Measurements from ENCODE around the gene PCF11. TPM values are rescaled to one million over a fixed set of nuclear protein-coding genes. Genes with fewer than 3 reads are reported as not detected.
"Not testable (repeated sequence)": the region's sequence is repeated elsewhere in the genome, so short reads cannot be mapped to it uniquely, and the experiment has no call there.

Gene PCF11
- total RNA-seq, 1 donor from 2014 or later, result 65.1 TPM

GRCh38 chr11:83124636-83125424 is 32.1 kb upstream of the PCF11 start:
- H3K9me3 Mint-ChIP-seq, result no peaks in the 10 kb centered on the region

GRCh38 chr11:83125577-83125976 is 31.4 kb upstream of the PCF11 start:
- H3K27me3 Mint-ChIP-seq, result no peaks in the 10 kb centered on the region
- no peak for TF ChIP-seq CTCF (conservative IDR thresholded peaks at IDR 0.05)
- no peak for DNase-seq (ENCODE audit: extremely low spot score, unreplicated experiment)

More at GRCh38 chr11:83124636-83125424, 32.1 kb upstream of the PCF11 start:
- no peak overlapping the region for H3K4me3 Mint-ChIP-seq
- no peak for TF ChIP-seq CTCF (conservative IDR thresholded peaks at IDR 0.05)
- H3K36me3 Mint-ChIP-seq, result no peaks in the 10 kb centered on the region
- H3K27me3 Mint-ChIP-seq, result no peaks in the 10 kb centered on the region
- no peak for DNase-seq (ENCODE audit: extremely low spot score, unreplicated experiment)
- H3K4me1 Mint-ChIP-seq (ENCODE audit: unreplicated experiment), result no peaks in the 10 kb centered on the region
- no peak overlapping the region for H3K27ac Mint-ChIP-seq

GRCh38 chr11:83127310-83127637 is 29.7 kb upstream of the PCF11 start:
- Mint-ChIP-seq H3K27ac (no peak overlapping the region), H3K4me1 (ENCODE audit: unreplicated experiment) (no peaks in the 10 kb centered on the region), H3K9me3 (no peaks in the 10 kb centered on the region)

More at GRCh38 chr11:83125577-83125976, 31.4 kb upstream of the PCF11 start:
- Mint-ChIP-seq H3K4me3 (no peak overlapping the region), H3K36me3 (no peaks in the 10 kb centered on the region), H3K9me3 (no peaks in the 10 kb centered on the region), H3K4me1 (ENCODE audit: unreplicated experiment) (no peaks in the 10 kb centered on the region), H3K27ac (no peak overlapping the region)

GRCh38 chr11:83132191-83132590 is 24.7 kb upstream of the PCF11 start:
- no peak overlapping the region for H3K27ac Mint-ChIP-seq
- no peak for TF ChIP-seq CTCF (conservative IDR thresholded peaks at IDR 0.05)
- DNase-seq (ENCODE audit: extremely low spot score, unreplicated experiment), result no peak
- H3K9me3 Mint-ChIP-seq, result no peaks in the 10 kb centered on the region
- no peaks in the 10 kb centered on the region for H3K27me3 Mint-ChIP-seq
- H3K4me3 Mint-ChIP-seq, result no peak overlapping the region
- H3K36me3 Mint-ChIP-seq, result no peaks in the 10 kb centered on the region
- H3K4me1 Mint-ChIP-seq (ENCODE audit: unreplicated experiment), result no peaks in the 10 kb centered on the region

More at GRCh38 chr11:83127310-83127637, 29.7 kb upstream of the PCF11 start:
- H3K4me3 Mint-ChIP-seq, result no peak overlapping the region
- no peaks in the 10 kb centered on the region for H3K27me3 Mint-ChIP-seq
- no peak for TF ChIP-seq CTCF (conservative IDR thresholded peaks at IDR 0.05)
- no peak for DNase-seq (ENCODE audit: extremely low spot score, unreplicated experiment)
- H3K36me3 Mint-ChIP-seq, result no peaks in the 10 kb centered on the region

GRCh38 chr11:83133266-83133665 is 23.7 kb upstream of the PCF11 start:
- H3K4me1 Mint-ChIP-seq (ENCODE audit: unreplicated experiment); H3K9me3 Mint-ChIP-seq; H3K27me3 Mint-ChIP-seq; H3K36me3 Mint-ChIP-seq; DNase-seq (ENCODE audit: extremely low spot score, unreplicated experiment); H3K27ac Mint-ChIP-seq; H3K4me3 Mint-ChIP-seq: not testable (repeated sequence)

GRCh38 chr11:83139310-83139709 is 17.6 kb upstream of the PCF11 start:
- H3K9me3 Mint-ChIP-seq, result no peaks in the 10 kb centered on the region
- H3K27ac Mint-ChIP-seq, result no peak overlapping the region
- no peaks in the 10 kb centered on the region for H3K36me3 Mint-ChIP-seq
- H3K27me3 Mint-ChIP-seq, result no peaks in the 10 kb centered on the region
- no peak overlapping the region for H3K4me3 Mint-ChIP-seq
- DNase-seq (ENCODE audit: extremely low spot score, unreplicated experiment), result no peak
- no peak for TF ChIP-seq CTCF (conservative IDR thresholded peaks at IDR 0.05)
- no peaks in the 10 kb centered on the region for H3K4me1 Mint-ChIP-seq (ENCODE audit: unreplicated experiment)
